ENCODE results near the gene CCDC70. TPM values are rescaled to one million over a fixed set of nuclear protein-coding genes. Genes with fewer than 3 reads are reported as not detected.

CCDC70 gene
- total and polyA plus RNA-seq, 2 of the 8 experiments (the other 6 are each of a cell fraction or from before 2014, with no cell fraction given): not detected

DNA sequence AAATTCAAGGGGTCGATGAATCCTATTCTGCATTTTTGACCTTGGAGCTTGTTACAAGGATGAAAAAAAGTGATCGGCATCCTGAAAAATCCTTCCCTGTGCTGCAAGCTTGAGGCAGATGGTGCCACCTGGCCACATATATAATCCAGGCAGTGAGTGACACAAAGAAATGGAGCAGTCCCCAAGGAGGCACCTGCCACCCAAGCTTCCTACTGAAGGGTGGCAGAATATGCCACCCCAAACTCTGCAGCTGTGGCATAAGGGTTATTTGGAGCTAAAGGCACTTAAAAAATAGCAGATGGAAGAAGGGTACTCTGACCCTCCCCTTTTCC is 32.2 kb upstream of the CCDC70 start (continued):
- TF ChIP-seq TCF12 (IDR thresholded peaks at IDR 0.05; ENCODE audit: low read depth, low read length): no peak
- no peak for TF ChIP-seq SP4 (IDR thresholded peaks at IDR 0.05; ENCODE audit: low read length)
- TF ChIP-seq, protein P1, sequence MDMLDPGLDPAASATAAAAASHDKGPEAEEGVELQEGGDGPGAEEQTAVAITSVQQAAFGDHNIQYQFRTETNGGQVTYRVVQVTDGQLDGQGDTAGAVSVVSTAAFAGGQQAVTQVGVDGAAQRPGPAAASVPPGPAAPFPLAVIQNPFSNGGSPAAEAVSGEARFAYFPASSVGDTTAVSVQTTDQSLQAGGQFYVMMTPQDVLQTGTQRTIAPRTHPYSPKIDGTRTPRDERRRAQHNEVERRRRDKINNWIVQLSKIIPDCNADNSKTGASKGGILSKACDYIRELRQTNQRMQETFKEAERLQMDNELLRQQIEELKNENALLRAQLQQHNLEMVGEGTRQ (IDR thresholded peaks at IDR 0.05; ENCODE audit: low read length): no peak
- no peak for TF ChIP-seq JUN (IDR thresholded peaks at IDR 0.05; ENCODE audit: low read depth, low read length)
- TF ChIP-seq POU5F1 (IDR thresholded peaks at IDR 0.05; ENCODE audit: low read depth, low read length): no peak
- no peak for TF ChIP-seq POLR2A (IDR thresholded peaks at IDR 0.05; ENCODE audit: control extremely low read depth in 1 of 2, low read depth in 2 of 2, low read length in 2 of 2)
- TF ChIP-seq ZNF274 (IDR thresholded peaks at IDR 0.05; ENCODE audit: borderline replicate concordance, extremely low read depth, low read length): no peak
- no peak for TF ChIP-seq KDM5A (IDR thresholded peaks at IDR 0.05; ENCODE audit: low read length)
- TF ChIP-seq BCL11A (IDR thresholded peaks at IDR 0.05; ENCODE audit: low read depth in 2 of 2, low read length in 2 of 2): no peak
- TF ChIP-seq SP2 (IDR thresholded peaks at IDR 0.05; ENCODE audit: low read length): no peak
- no peak for TF ChIP-seq HDAC2 (IDR thresholded peaks at IDR 0.05; ENCODE audit: borderline replicate concordance in 1 of 2, low read depth in 2 of 2, low read length in 2 of 2)
- no peak for TF ChIP-seq SUZ12 (IDR thresholded peaks at IDR 0.05; ENCODE audit: low read length)
- no peak for TF ChIP-seq NRF1 (IDR thresholded peaks at IDR 0.05; ENCODE audit: low read depth, low read length)
- TF ChIP-seq GABPA (IDR thresholded peaks at IDR 0.05; ENCODE audit: borderline replicate concordance, insufficient read depth, low read length): no peak
- TF ChIP-seq MAFK (IDR thresholded peaks at IDR 0.05; ENCODE audit: low read depth, low read length): no peak
- TF ChIP-seq RFX5 (IDR thresholded peaks at IDR 0.05; ENCODE audit: borderline replicate concordance, low read depth, low read length): no peak
- TF ChIP-seq TBP (IDR thresholded peaks at IDR 0.05; ENCODE audit: low read depth, low read length): no peak
- TF ChIP-seq SIRT6 (IDR thresholded peaks at IDR 0.05; ENCODE audit: low read length): no peak
- no peak for TF ChIP-seq FOSL1 (IDR thresholded peaks at IDR 0.05; ENCODE audit: insufficient read depth, low read depth, low read length)

Data from H1 (cell line).